Parathyroid adenoma (tissue), 2 donors: Measurements from ENCODE around the gene POU2AF2.

Experiments
- H2AFZ ChIP-seq: fragments of 300-600 bp; sonication (generic); one replicate; pipeline ENCODE4 v1.7.0; 2017; ENCODE audit warnings: antibody characterized with exemption, mild to moderate bottlenecking
- H3K27ac ChIP-seq: fragments of 300-600 bp; sonication (generic); one replicate; pipeline ENCODE4 v1.7.0; 2017
- H3K27me3 ChIP-seq: fragments of 300-600 bp; sonication (generic); one replicate; pipeline ENCODE4 v1.7.0; 2017; ENCODE audit warnings: low read length; ENCODE audit not compliant: control insufficient read depth, insufficient read depth
- H3K36me3 ChIP-seq: fragments of 300-600 bp; sonication (generic); one replicate; pipeline ENCODE4 v1.7.0; 2017; ENCODE audit warnings: low read length; ENCODE audit not compliant: control insufficient read depth, insufficient read depth
- H3K4me1 ChIP-seq: fragments of 300-600 bp; sonication (generic); one replicate; pipeline ENCODE4 v1.7.0; 2017; ENCODE audit warnings: control low read depth
- H3K4me2 ChIP-seq: fragments of 300-600 bp; sonication (generic); one replicate; pipeline ENCODE4 v1.7.0; 2017; ENCODE audit warnings: low read length
- H3K4me3 ChIP-seq: fragments of 300-600 bp; sonication (generic); one replicate; pipeline ENCODE4 v1.7.0; 2017; ENCODE audit warnings: low read depth, low read length
- H3K79me2 ChIP-seq: fragments of 300-600 bp; sonication (generic); one replicate; pipeline ENCODE4 v1.7.0; 2017; ENCODE audit warnings: control low read depth
- H3K9ac ChIP-seq: fragments of 300-600 bp; sonication (generic); one replicate; pipeline ENCODE4 v1.7.0; 2017; ENCODE audit warnings: mild to moderate bottlenecking
- H3K9me3 ChIP-seq: fragments of 300-600 bp; sonication (generic); one replicate; pipeline ENCODE4 v1.7.0; 2017; ENCODE audit warnings: low read length; ENCODE audit not compliant: control insufficient read depth
- CTCF ChIP-seq: fragments of 300-600 bp; sonication (generic); IDR thresholded peaks from one replicate; pipeline ENCODE4 v1.7.0; 2017; ENCODE audit warnings: antibody characterized with exemption, mild to moderate bottlenecking
- donor health status: primary hyperparathyroidism.

Gene POU2AF2

GRCh38 chr11:111320728-111321568 lies 75.4 kb downstream of the POU2AF2 start:
- H3K27me3 ChIP-seq = no peaks in the 10 kb centered on the region
- TF ChIP-seq CTCF = no peak

GRCh38 chr11:111322534-111322933 lies 77.0 kb downstream of the POU2AF2 start:
- peaks cover 14% of the 10 kb centered on the region for H3K4me1 ChIP-seq
- peak overlapping the region; percentile 44 for H3K4me2 ChIP-seq
- H3K79me2 ChIP-seq = no peaks in the 10 kb centered on the region
- no peaks in the 10 kb centered on the region for H3K36me3 ChIP-seq
- no peak overlapping the region for H3K27ac ChIP-seq
- no peak overlapping the region for H2AFZ ChIP-seq
- H3K4me3 ChIP-seq = peak overlapping the region; percentile 31
- no peaks in the 10 kb centered on the region for H3K9me3 ChIP-seq
- TF ChIP-seq CTCF = no peak
- no peaks in the 10 kb centered on the region for H3K27me3 ChIP-seq
- H3K9ac ChIP-seq = no peak overlapping the region

More at GRCh38 chr11:111320728-111321568, 75.4 kb downstream of the POU2AF2 start:
- H2AFZ ChIP-seq = no peak overlapping the region
- H3K4me2 ChIP-seq = no peak overlapping the region
- H3K36me3 ChIP-seq = no peaks in the 10 kb centered on the region
- H3K9ac ChIP-seq = no peak overlapping the region
- H3K27ac ChIP-seq = no peak overlapping the region
- H3K9me3 ChIP-seq = no peaks in the 10 kb centered on the region
- H3K4me1 ChIP-seq = peaks cover 4% of the 10 kb centered on the region
- no peak overlapping the region for H3K4me3 ChIP-seq
- H3K79me2 ChIP-seq = no peaks in the 10 kb centered on the region

- Histone ChIP-seq H3K79me2 (no peaks in the 10 kb centered on the region), H3K9ac (no peak overlapping the region), H2AFZ (peak overlapping the region; percentile 56), H3K9me3 (no peaks in the 10 kb centered on the region), H3K4me3 (no peak overlapping the region), H3K4me1 (peaks cover 18% of the 10 kb centered on the region), H3K36me3 (no peaks in the 10 kb centered on the region), H3K27ac (peak overlapping the region; percentile 39), H3K27me3 (no peaks in the 10 kb centered on the region), H3K4me2 (no peak overlapping the region)
- TF ChIP-seq CTCF = no peak
Measured at GRCh38 chr11:111324277-111324720, 78.8 kb downstream of the POU2AF2 start.

GRCh38 chr11:111325259-111325658 lies 79.7 kb downstream of the POU2AF2 start:
- Histone ChIP-seq H3K27ac (no peak overlapping the region), H3K36me3 (no peaks in the 10 kb centered on the region), H3K4me1 (peaks cover 18% of the 10 kb centered on the region), H3K9me3 (no peaks in the 10 kb centered on the region), H2AFZ (no peak overlapping the region), H3K4me2 (no peak overlapping the region), H3K4me3 (no peak overlapping the region), H3K9ac (no peak overlapping the region), H3K27me3 (no peaks in the 10 kb centered on the region), H3K79me2 (no peaks in the 10 kb centered on the region)
- no peak for TF ChIP-seq CTCF
